IMR-90 (cell line): Measurements from ENCODE around the gene MALRD1. TPM values are rescaled to one million over a fixed set of nuclear protein-coding genes. Genes with fewer than 3 reads are reported as not detected.

ENCODE experiments used
- ATAC-seq: fragments of 200-7000 bp; cut with Tn5 transposase; 2 replicates; pipeline ENCODE4 v1.9.1; 2020; ENCODE audit warnings: low read depth, mild to moderate bottlenecking, moderate library complexity
- BruUV-seq: library from RNA; stranded (reverse); fragments of 400-500 nt; replicated peaks from 2 replicates; lab custom pipeline; 2021; lab: Mats Ljungman, UMichigan
- CTCF ChIA-PET: fragments of 300-600 bp; formaldehyde crosslinking; extraction: SDS; loops from one replicate; lab custom pipeline; 2021; ENCODE audit warnings: antibody characterized with exemption; lab: Yijun Ruan, JAX
- POLR2A ChIA-PET: fragments of 300-600 bp; sonication (Branson Sonifier 250); formaldehyde crosslinking; loops from one replicate; lab custom pipeline; 2022; ENCODE audit warnings: antibody characterized with exemption; ENCODE audit not compliant: unreplicated experiment; lab: Charles Lee
- DNase-seq: peaks from one replicate; pipeline ENCODE4 v3.0.0; 2013
- H2AFZ ChIP-seq: replicated peaks from 2 replicates; pipeline ENCODE3; 2013; ENCODE audit warnings: low read length, mild to moderate bottlenecking; ENCODE audit not compliant: poor library complexity
- H2AK5ac ChIP-seq: 2 replicates; pipeline ENCODE4 v1.6.1; 2013; ENCODE audit warnings: low read depth, low read length, inconsistent platforms
- H2AK9ac ChIP-seq: replicated peaks from 2 replicates; pipeline ENCODE3; 2013; ENCODE audit warnings: mild to moderate bottlenecking, low read depth, low read length, moderate library complexity; ENCODE audit not compliant: poor library complexity
- H2BK120ac ChIP-seq: 2 replicates; pipeline ENCODE4 v1.6.1; 2013; ENCODE audit warnings: low read depth, low read length, inconsistent platforms
- H2BK15ac ChIP-seq: 3 replicates; pipeline ENCODE4 v1.6.1; 2013; ENCODE audit warnings: low read depth, low read length, inconsistent platforms
- H2BK20ac ChIP-seq: 2 replicates; pipeline ENCODE4 v1.6.1; 2013; ENCODE audit warnings: low read depth, mild to moderate bottlenecking, inconsistent platforms, low read length, moderate library complexity
- H2BK5ac ChIP-seq: 2 replicates; pipeline ENCODE4 v1.6.1; 2013; ENCODE audit warnings: mild to moderate bottlenecking, low read depth, low read length, inconsistent platforms; ENCODE audit not compliant: poor library complexity, severe bottlenecking
- H3K14ac ChIP-seq: replicated peaks from 2 replicates; pipeline ENCODE4 v1.6.1; 2013; ENCODE audit warnings: low read depth, low read length, inconsistent platforms
- H3K18ac ChIP-seq: 2 replicates; pipeline ENCODE4 v1.6.1; 2013; ENCODE audit warnings: low read depth, low read length, control low read depth
- H3K23ac ChIP-seq: 2 replicates; pipeline ENCODE4 v1.6.1; 2013; ENCODE audit warnings: low read depth, low read length, inconsistent platforms
- H3K27ac ChIP-seq: 2 replicates; pipeline ENCODE4 v1.5.1; 2013; ENCODE audit warnings: mild to moderate bottlenecking, control low read depth, low read length; ENCODE audit not compliant: insufficient read depth
- H3K27me3 ChIP-seq: 2 replicates; pipeline ENCODE4 v1.6.1; 2013; ENCODE audit warnings: low read length; ENCODE audit not compliant: control insufficient read depth, insufficient read depth
- H3K36me3 ChIP-seq: 2 replicates; pipeline ENCODE4 v1.6.1; 2013; ENCODE audit warnings: low read length, mixed read lengths; ENCODE audit not compliant: control insufficient read depth, insufficient read depth
- H3K4ac ChIP-seq: 2 replicates; pipeline ENCODE4 v1.6.1; 2013; ENCODE audit warnings: low read depth, low read length, inconsistent platforms
- H3K4me1 ChIP-seq: 2 replicates; pipeline ENCODE4 v1.6.1; 2013; ENCODE audit warnings: low read length, mixed read lengths; ENCODE audit not compliant: control insufficient read depth, insufficient read depth
- H3K4me2 ChIP-seq: 2 replicates; pipeline ENCODE4 v1.6.1; 2013; ENCODE audit warnings: low read depth, mild to moderate bottlenecking, control low read depth, low read length, moderate library complexity
- H3K4me3 ChIP-seq: 2 replicates; pipeline ENCODE4 v1.5.1; 2013; ENCODE audit warnings: low read depth, mild to moderate bottlenecking, control low read depth, low read length, moderate library complexity; ENCODE audit not compliant: insufficient read depth
- H3K56ac ChIP-seq: 2 replicates; pipeline ENCODE4 v1.6.1; 2013; ENCODE audit warnings: low read length, inconsistent platforms; ENCODE audit not compliant: insufficient read depth; ENCODE audit errors: extremely low read depth
- H3K79me1 ChIP-seq, 2 experiments: 2 replicates each; pipeline ENCODE4 v1.6.1; 2013; ENCODE audit warnings: low read length in 2 of 2, inconsistent platforms in 1 of 2, low read depth in 1 of 2
- H3K9ac ChIP-seq: 2 replicates; pipeline ENCODE4 v1.6.1; 2013; ENCODE audit warnings: low read depth, low read length, control low read depth
- H3K9me1 ChIP-seq: 2 replicates; pipeline ENCODE4 v1.6.1; 2013; ENCODE audit warnings: low read length, inconsistent platforms; ENCODE audit not compliant: insufficient read depth
- H3K9me3 ChIP-seq: 2 replicates; pipeline ENCODE4 v1.6.1; 2013; ENCODE audit warnings: low read length; ENCODE audit not compliant: control insufficient read depth, insufficient read depth
- H4K20me1 ChIP-seq: 2 replicates; pipeline ENCODE4 v1.6.1; 2013; ENCODE audit warnings: low read length, inconsistent platforms; ENCODE audit not compliant: insufficient read depth
- H4K5ac ChIP-seq: 2 replicates; pipeline ENCODE4 v1.6.1; 2013; ENCODE audit warnings: mild to moderate bottlenecking, low read depth, low read length, control low read depth
- H4K8ac ChIP-seq, 2 experiments: 2 replicates each; pipeline ENCODE4 v1.6.1; 2013; ENCODE audit warnings: low read depth in 2 of 2, low read length in 2 of 2, control low read depth in 1 of 2, inconsistent platforms in 1 of 2
- H4K91ac ChIP-seq: 2 replicates; pipeline ENCODE4 v1.6.1; 2013; ENCODE audit warnings: low read depth, low read length, inconsistent platforms; ENCODE audit not compliant: insufficient read depth
- FOS ChIP-seq: fragments of 150-350 bp; IDR thresholded peaks from 2 replicates; pipeline ENCODE4 v1.6.1; 2016; ENCODE audit warnings: low read depth, low read length
- RCOR1 ChIP-seq: IDR thresholded peaks from 2 replicates; pipeline ENCODE4 v1.6.1; 2012; ENCODE audit warnings: mild to moderate bottlenecking, low read length, improper control_type of control experiment; ENCODE audit not compliant: insufficient replicate concordance
- WGBS, 2 experiments: methylation state at CpG; one replicate each; pipeline versions ENCODE4 v1.1.5 to v1.1.7; 2013; ENCODE audit warnings: missing lambda C conversion rate in 2 of 2; ENCODE audit not compliant: insufficient read length in 1 of 2; ENCODE audit errors: extremely low coverage in 2 of 2; 5-methylcytosine and 5-hydroxymethylcytosine counted together
- dilution Hi-C: fragments of 300-500 bp; cut with HindIII; formaldehyde crosslinking; loops from one replicate; pipeline ENCODE4 v1.14.3; 2018; ENCODE audit warnings: low sequenced_read_pairs; ENCODE audit not compliant: unreplicated experiment
- in situ Hi-C: fragments of 300-500 bp; cut with MboI; formaldehyde crosslinking; loops from 3 replicates; pipeline ENCODE4 v1.14.3; 2019; ENCODE audit warnings: low sequenced_read_pairs, inconsistent platforms, mixed read lengths
- intact Hi-C: fragments of 100-400 bp; cut with micrococcal nuclease; formaldehyde crosslinking; loops from 2 replicates; pipeline ENCODE4 v1.10.0; 2022
- polyA plus RNA-seq, 3 experiments: library from polyadenylated mRNA; depleted of rRNA; stranded (reverse); fragments of >200 nt; gene quantifications; 2 replicates each; pipeline ENCODE4 v1.2.3, GENCODE V29; 2012; ENCODE audit warnings: low replicate concordance in 1 of 3
- total RNA-seq: library from RNA; depleted of rRNA; stranded (reverse); fragments of >200 nt; gene quantifications from 2 replicates; pipeline ENCODE4 v1.2.3, GENCODE V29; 2012
- TF ChIP-seq, protein P1 (sequence below): conservative IDR thresholded peaks from 2 replicates; pipeline ENCODE4 v1.5.1; 2012; ENCODE audit warnings: mild to moderate bottlenecking, low read depth, low read length, improper control_type of control experiment
- TF ChIP-seq, protein P2 (sequence below): fragments of 150-350 bp; IDR thresholded peaks from 2 replicates; pipeline ENCODE4 v1.6.1; 2017; ENCODE audit warnings: mild to moderate bottlenecking, antibody characterized with exemption, low read length, low read depth
- TF ChIP-seq, protein P3 (sequence below): fragments of 150-350 bp; IDR thresholded peaks from 2 replicates; pipeline ENCODE4 v1.6.1; 2016; ENCODE audit warnings: low read depth, mild to moderate bottlenecking, low read length, moderate library complexity, borderline replicate concordance

MALRD1 gene
- total and polyA plus RNA-seq, 2 of the 4 experiments (the other 2 are of a cell fraction), result 0.34 to 1.1 TPM

DNA sequence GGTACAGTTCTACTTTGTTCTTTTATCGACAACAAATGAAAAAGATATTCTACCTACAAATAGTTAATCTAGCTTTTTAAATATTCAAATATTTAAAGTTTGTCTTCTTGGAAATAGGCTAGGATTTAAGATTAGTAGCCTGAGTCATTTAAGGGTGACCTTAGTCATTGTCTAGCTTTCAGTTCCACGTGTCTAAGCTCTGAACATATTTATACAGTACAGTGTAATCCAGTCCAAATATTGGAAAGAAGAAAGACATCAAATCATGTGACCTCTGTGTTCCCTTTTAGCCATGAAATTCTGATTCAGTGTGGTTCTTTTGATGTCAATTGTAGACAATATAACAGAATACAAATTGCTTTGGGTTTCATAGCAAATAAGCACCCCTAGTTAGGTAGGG is 121.1 kb downstream of the MALRD1 start:
- no peaks in the 10 kb centered on the region for H3K27me3 ChIP-seq
- H2BK5ac ChIP-seq, result no peak overlapping the region
- no peak overlapping the region for H3K18ac ChIP-seq
- no peak overlapping the region for H2AK5ac ChIP-seq
- H3K4me2 ChIP-seq, result no peak overlapping the region
- DNase-seq (peak; percentile 50), ATAC-seq (peak; percentile 37; the same call in 1 of the 2 replicates)
- no peak overlapping the region for H2BK20ac ChIP-seq
- no CpG with 5 or more reads among the region's 2 CpGs for WGBS, 2 experiments
- intact Hi-C loops (no loop called here), in situ Hi-C loops (no loop called here), dilution Hi-C loops (no loop called here)
- TF ChIP-seq FOS (no peak), RCOR1 (no peak)
- TF ChIP-seq, protein P1, sequence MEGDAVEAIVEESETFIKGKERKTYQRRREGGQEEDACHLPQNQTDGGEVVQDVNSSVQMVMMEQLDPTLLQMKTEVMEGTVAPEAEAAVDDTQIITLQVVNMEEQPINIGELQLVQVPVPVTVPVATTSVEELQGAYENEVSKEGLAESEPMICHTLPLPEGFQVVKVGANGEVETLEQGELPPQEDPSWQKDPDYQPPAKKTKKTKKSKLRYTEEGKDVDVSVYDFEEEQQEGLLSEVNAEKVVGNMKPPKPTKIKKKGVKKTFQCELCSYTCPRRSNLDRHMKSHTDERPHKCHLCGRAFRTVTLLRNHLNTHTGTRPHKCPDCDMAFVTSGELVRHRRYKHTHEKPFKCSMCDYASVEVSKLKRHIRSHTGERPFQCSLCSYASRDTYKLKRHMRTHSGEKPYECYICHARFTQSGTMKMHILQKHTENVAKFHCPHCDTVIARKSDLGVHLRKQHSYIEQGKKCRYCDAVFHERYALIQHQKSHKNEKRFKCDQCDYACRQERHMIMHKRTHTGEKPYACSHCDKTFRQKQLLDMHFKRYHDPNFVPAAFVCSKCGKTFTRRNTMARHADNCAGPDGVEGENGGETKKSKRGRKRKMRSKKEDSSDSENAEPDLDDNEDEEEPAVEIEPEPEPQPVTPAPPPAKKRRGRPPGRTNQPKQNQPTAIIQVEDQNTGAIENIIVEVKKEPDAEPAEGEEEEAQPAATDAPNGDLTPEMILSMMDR, result no peak
- TF ChIP-seq, protein P2, sequence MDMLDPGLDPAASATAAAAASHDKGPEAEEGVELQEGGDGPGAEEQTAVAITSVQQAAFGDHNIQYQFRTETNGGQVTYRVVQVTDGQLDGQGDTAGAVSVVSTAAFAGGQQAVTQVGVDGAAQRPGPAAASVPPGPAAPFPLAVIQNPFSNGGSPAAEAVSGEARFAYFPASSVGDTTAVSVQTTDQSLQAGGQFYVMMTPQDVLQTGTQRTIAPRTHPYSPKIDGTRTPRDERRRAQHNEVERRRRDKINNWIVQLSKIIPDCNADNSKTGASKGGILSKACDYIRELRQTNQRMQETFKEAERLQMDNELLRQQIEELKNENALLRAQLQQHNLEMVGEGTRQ, result peak; percentile 60; the same call in 1 of the 2 replicates
- TF ChIP-seq, protein P3, sequence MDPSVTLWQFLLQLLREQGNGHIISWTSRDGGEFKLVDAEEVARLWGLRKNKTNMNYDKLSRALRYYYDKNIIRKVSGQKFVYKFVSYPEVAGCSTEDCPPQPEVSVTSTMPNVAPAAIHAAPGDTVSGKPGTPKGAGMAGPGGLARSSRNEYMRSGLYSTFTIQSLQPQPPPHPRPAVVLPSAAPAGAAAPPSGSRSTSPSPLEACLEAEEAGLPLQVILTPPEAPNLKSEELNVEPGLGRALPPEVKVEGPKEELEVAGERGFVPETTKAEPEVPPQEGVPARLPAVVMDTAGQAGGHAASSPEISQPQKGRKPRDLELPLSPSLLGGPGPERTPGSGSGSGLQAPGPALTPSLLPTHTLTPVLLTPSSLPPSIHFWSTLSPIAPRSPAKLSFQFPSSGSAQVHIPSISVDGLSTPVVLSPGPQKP, result no peak
- H3K9me1 ChIP-seq, result no peaks in the 10 kb centered on the region
- H3K4me3 ChIP-seq, result no peak overlapping the region
- no peak overlapping the region for H2BK15ac ChIP-seq
- no peak overlapping the region for H3K23ac ChIP-seq
- no peaks in the 10 kb centered on the region for H4K20me1 ChIP-seq
- H3K14ac ChIP-seq, result no peak overlapping the region
- ChIA-PET CTCF (interaction anchor here (0.6 kb wide), 1 partner anchor 30 kb away, joined by 3 read pairs; no protein-coding TSS in a partner anchor), POLR2A (no interaction called here)
- H3K4me1 ChIP-seq, result peaks cover 3% of the 10 kb centered on the region; the same call in 1 of the 2 replicates
- no peak overlapping the region for H2AFZ ChIP-seq
- H3K56ac ChIP-seq, result no peak overlapping the region
- H3K4ac ChIP-seq, result no peak overlapping the region
- no TSS peak for BruUV-seq
- no peak overlapping the region for H2BK120ac ChIP-seq
- no peaks in the 10 kb centered on the region for H3K36me3 ChIP-seq
- H2AK9ac ChIP-seq, result no peak overlapping the region
- H3K79me1 ChIP-seq, result no peaks in the 10 kb centered on the region
- H4K91ac ChIP-seq, result no peak overlapping the region
- no peaks in the 10 kb centered on the region for H3K9me3 ChIP-seq
- H4K8ac ChIP-seq, result no peak overlapping the region
- no peak overlapping the region for H3K9ac ChIP-seq
- H4K5ac ChIP-seq, result no peak overlapping the region
- H3K27ac ChIP-seq, result no peak overlapping the region
